Fibroblast of lung (primary cell): ENCODE data around the gene ROBO2. TPM values are rescaled to one million over a fixed set of nuclear protein-coding genes. Genes with fewer than 3 reads are reported as not detected.

ENCODE experiments used
- DNase-seq, 2 donors: peaks; one replicate each; pipeline versions ENCODE4 v3.0.0 to v3.0.0-alpha.2; 2010; ENCODE audit warnings: low read depth in 2 of 2
- H2AFZ ChIP-seq: 2 replicates; pipeline ENCODE4 v1.5.1; 2012; ENCODE audit warnings: low read length, control low read depth, inconsistent platforms
- H3K27ac ChIP-seq: 2 replicates; pipeline ENCODE4 v1.5.1; 2011; ENCODE audit warnings: low read length, control low read depth; ENCODE audit not compliant: insufficient read depth
- H3K27me3 ChIP-seq: 2 replicates; pipeline ENCODE4 v1.5.1; 2011; ENCODE audit warnings: mild to moderate bottlenecking, low read length; ENCODE audit not compliant: control insufficient read depth, insufficient read depth
- H3K36me3 ChIP-seq: 2 replicates; pipeline ENCODE4 v1.5.1; 2011; ENCODE audit warnings: low read length; ENCODE audit not compliant: control insufficient read depth, insufficient read depth
- H3K4me1 ChIP-seq: 2 replicates; pipeline ENCODE4 v1.5.1; 2011; ENCODE audit warnings: low read length; ENCODE audit not compliant: control insufficient read depth, insufficient read depth; ENCODE audit errors: extremely low read depth
- H3K4me2 ChIP-seq: 2 replicates; pipeline ENCODE4 v1.5.1; 2011; ENCODE audit warnings: low read length, control low read depth; ENCODE audit not compliant: insufficient read depth; ENCODE audit errors: extremely low read depth
- H3K4me3 ChIP-seq, 4 experiments: fragments of 200-600 bp in 1 of 4; sonication (generic) in 1 of 4; replicated peaks in 1 of 4; 2 replicates each; pipeline ENCODE4 v1.5.1; 2011 to 2016; ENCODE audit warnings: low read length in 4 of 4, low read depth in 3 of 4, mild to moderate bottlenecking in 3 of 4, control low read depth in 2 of 4, inconsistent platforms in 1 of 4, mixed read lengths in 1 of 4; ENCODE audit not compliant: insufficient read depth in 1 of 4; ENCODE audit errors: control extremely low read depth in 1 of 4
- H3K79me2 ChIP-seq: 2 replicates; pipeline ENCODE4 v1.5.1; 2012; ENCODE audit warnings: mild to moderate bottlenecking, low read length, inconsistent platforms; ENCODE audit not compliant: control insufficient read depth, insufficient read depth
- H3K9ac ChIP-seq: 2 replicates; pipeline ENCODE4 v1.5.1; 2011; ENCODE audit warnings: mild to moderate bottlenecking, low read length, control low read depth; ENCODE audit not compliant: insufficient read depth
- H3K9me3 ChIP-seq: 2 replicates; pipeline ENCODE4 v1.5.1; 2012; ENCODE audit warnings: low read depth, low read length; ENCODE audit not compliant: control insufficient read depth, insufficient read depth
- H4K20me1 ChIP-seq: 2 replicates; pipeline ENCODE4 v1.5.1; 2011; ENCODE audit warnings: low read length; ENCODE audit not compliant: control insufficient read depth, insufficient read depth; ENCODE audit errors: extremely low read depth
- EZH2 ChIP-seq: IDR thresholded peaks from 2 replicates; pipeline ENCODE4 v1.5.1; 2012; ENCODE audit warnings: low read length, control low read depth, mild to moderate bottlenecking; ENCODE audit errors: missing control alignments
- polyA plus RNA-seq, 2 donors: library from polyadenylated mRNA; depleted of rRNA in 1 of 2; stranded (reverse) in 1 of 2; unstranded in 1 of 2; fragments of >200 nt; gene quantifications; 2 replicates each; pipeline ENCODE4 v1.2.1, GENCODE V29; 2011 to 2012; ENCODE audit warnings: missing spikeins in 1 of 2
- total RNA-seq: library from RNA; depleted of rRNA; stranded (reverse); fragments of >200 nt; gene quantifications from 2 replicates; pipeline ENCODE4 v1.2.1, GENCODE V29; 2014
- TF ChIP-seq, protein P1 (sequence below), 2 donors: IDR thresholded peaks in 1 of 2; conservative IDR thresholded peaks in 1 of 2; 1 replicate in 1 of 2; 2 replicates in 1 of 2; pipeline ENCODE4 v1.5.1; 2011 to 2012; ENCODE audit warnings: low read length in 2 of 2, control low read depth in 1 of 2, inconsistent platforms in 1 of 2, low read depth in 1 of 2, mild to moderate bottlenecking in 1 of 2

Gene ROBO2
- total and polyA plus RNA-seq, 2 donors (not counting 1 experiment from before 2014, with no cell fraction given) = 0.83 to 1.5 TPM

DNA sequence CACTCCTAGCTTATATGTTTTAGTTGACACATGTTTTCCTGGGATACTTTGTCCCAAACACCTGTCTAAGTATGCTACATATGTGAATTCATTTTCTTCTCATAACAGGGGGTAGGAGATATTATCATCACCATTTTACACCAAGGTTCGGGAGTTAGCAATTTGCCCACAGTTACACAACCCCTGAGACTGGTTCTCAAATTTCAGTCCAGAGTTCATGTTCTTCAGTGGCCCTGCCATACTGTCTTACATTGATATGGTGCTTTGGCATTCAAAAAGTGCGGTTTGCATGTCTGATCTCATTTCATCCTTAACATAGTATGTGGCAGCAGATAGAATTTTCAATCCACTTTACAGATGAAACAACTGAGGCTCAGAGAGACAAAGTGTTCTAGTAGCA, 38.4 kb downstream of the ROBO2 start:
- H3K4me2 ChIP-seq = no peak overlapping the region
- H2AFZ ChIP-seq = no peak overlapping the region
- no peak overlapping the region for H3K27ac ChIP-seq
- no peak overlapping the region for H3K9ac ChIP-seq
- H3K9me3 ChIP-seq = no peaks in the 10 kb centered on the region
- no peaks in the 10 kb centered on the region for H3K79me2 ChIP-seq
- no peaks in the 10 kb centered on the region for H3K27me3 ChIP-seq
- no peak overlapping the region for H3K4me3 ChIP-seq
- H4K20me1 ChIP-seq = no peaks in the 10 kb centered on the region
- no peaks in the 10 kb centered on the region for H3K36me3 ChIP-seq
- H3K4me1 ChIP-seq = no peaks in the 10 kb centered on the region
- no peak for DNase-seq
- TF ChIP-seq, protein P1, sequence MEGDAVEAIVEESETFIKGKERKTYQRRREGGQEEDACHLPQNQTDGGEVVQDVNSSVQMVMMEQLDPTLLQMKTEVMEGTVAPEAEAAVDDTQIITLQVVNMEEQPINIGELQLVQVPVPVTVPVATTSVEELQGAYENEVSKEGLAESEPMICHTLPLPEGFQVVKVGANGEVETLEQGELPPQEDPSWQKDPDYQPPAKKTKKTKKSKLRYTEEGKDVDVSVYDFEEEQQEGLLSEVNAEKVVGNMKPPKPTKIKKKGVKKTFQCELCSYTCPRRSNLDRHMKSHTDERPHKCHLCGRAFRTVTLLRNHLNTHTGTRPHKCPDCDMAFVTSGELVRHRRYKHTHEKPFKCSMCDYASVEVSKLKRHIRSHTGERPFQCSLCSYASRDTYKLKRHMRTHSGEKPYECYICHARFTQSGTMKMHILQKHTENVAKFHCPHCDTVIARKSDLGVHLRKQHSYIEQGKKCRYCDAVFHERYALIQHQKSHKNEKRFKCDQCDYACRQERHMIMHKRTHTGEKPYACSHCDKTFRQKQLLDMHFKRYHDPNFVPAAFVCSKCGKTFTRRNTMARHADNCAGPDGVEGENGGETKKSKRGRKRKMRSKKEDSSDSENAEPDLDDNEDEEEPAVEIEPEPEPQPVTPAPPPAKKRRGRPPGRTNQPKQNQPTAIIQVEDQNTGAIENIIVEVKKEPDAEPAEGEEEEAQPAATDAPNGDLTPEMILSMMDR (conservative IDR thresholded peaks at IDR 0.05 in 1 of 2, IDR thresholded peaks at IDR 0.05 in 1 of 2; ENCODE audit: low read depth in 1 of 2, low read length in 2 of 2) = no peak
- no peak for TF ChIP-seq EZH2

DNA sequence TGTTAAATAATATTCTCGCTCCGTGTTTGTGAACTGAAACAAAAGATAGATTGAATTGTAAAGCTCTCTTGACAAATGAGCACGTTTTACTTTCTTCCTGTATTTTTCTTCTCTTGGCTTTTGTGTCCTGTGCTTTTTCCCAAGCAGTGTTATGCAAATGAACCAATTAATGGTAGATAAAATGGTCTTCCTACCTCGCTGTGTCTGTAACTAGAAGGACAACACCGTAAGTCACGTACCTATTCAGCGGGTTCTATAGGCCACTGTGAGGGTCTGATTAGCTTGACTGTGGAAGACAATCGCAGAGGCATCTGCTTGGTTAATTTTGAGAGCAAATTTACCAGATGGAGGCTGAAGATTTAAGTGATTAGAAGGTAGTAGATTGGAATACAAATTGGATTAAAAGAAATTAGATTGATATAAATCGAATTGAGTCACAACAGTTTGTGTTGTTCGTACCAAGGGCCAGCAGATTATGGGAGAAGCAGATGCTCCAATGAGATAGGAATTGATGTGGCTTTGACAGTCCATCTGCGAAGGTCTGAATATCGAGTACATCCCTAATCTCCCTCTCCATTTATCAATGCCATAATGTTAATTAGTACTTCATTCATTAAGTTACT, 40.2 kb downstream of the ROBO2 start:
- no peaks in the 10 kb centered on the region for H3K36me3 ChIP-seq
- no peak overlapping the region for H3K9ac ChIP-seq
- no peak overlapping the region for H3K4me2 ChIP-seq

DNA sequence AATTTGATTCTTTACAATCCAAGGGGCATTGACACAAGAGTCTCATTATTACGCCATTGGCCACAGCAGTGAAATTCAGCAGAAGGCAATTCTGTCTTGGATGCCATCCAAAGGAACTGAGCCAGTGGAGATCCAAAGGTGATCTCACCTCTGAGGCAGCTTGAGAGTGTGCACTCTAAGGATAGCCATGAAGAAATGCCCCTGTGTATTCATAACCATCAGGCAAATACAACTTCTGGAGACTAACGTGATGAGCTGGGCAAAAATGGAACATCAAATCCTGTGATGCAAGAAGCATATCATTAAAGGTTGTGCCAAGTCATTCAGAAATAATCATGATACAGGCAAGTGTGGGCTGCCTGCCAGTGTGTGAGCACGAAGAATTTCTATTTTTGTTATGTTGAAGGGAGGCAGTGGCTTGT, 41.4 kb downstream of the ROBO2 start:
- Histone ChIP-seq H3K79me2 (no peaks in the 10 kb centered on the region), H3K4me2 (no peak overlapping the region), H2AFZ (no peak overlapping the region), H3K4me1 (no peaks in the 10 kb centered on the region), H3K27me3 (no peaks in the 10 kb centered on the region), H3K9ac (no peak overlapping the region), H3K36me3 (no peaks in the 10 kb centered on the region), H3K9me3 (no peaks in the 10 kb centered on the region), H4K20me1 (no peaks in the 10 kb centered on the region), H3K4me3 (no peak overlapping the region), H3K27ac (no peak overlapping the region)
- TF ChIP-seq EZH2 = no peak
- TF ChIP-seq, protein P1 (conservative IDR thresholded peaks at IDR 0.05 in 1 of 2, IDR thresholded peaks at IDR 0.05 in 1 of 2; ENCODE audit: low read depth in 1 of 2, low read length in 2 of 2) = no peak
- DNase-seq = peak; percentile 65 to 77

More for the DNA sequence above, 40.2 kb downstream of the ROBO2 start:
- no peaks in the 10 kb centered on the region for H4K20me1 ChIP-seq
- no peaks in the 10 kb centered on the region for H3K4me1 ChIP-seq
- no peaks in the 10 kb centered on the region for H3K27me3 ChIP-seq
- no peak for TF ChIP-seq EZH2
- TF ChIP-seq, protein P1 (conservative IDR thresholded peaks at IDR 0.05 in 1 of 2, IDR thresholded peaks at IDR 0.05 in 1 of 2; ENCODE audit: low read depth in 1 of 2, low read length in 2 of 2) = no peak
- H3K9me3 ChIP-seq = no peaks in the 10 kb centered on the region
- H3K79me2 ChIP-seq = no peaks in the 10 kb centered on the region
- no peak overlapping the region for H2AFZ ChIP-seq
- H3K4me3 ChIP-seq = no peak overlapping the region
- DNase-seq = no peak
- no peak overlapping the region for H3K27ac ChIP-seq
